Upper lobe of right lung (tissue), 1 donor: ENCODE measurements around the gene PSD4. TPM values are rescaled to one million over a fixed set of nuclear protein-coding genes. Genes with fewer than 3 reads are reported as not detected.
A peak's percentile ranks its signal among the peaks of the same experiment; 100 is the strongest.

ENCODE experiments used
- ATAC-seq: fragments of 200-7000 bp; cut with Tn5 transposase; one replicate; pipeline ENCODE4 v1.9.1; 2020; ENCODE audit warnings: mild to moderate bottlenecking, moderate library complexity
- DNase-seq: peaks from one replicate; pipeline ENCODE4 v3.0.0-alpha.2; 2020
- H3K27ac ChIP-seq: fragments of 200-600 bp; one replicate; pipeline ENCODE4 v1.8.0; 2022
- H3K27me3 ChIP-seq: fragments of 200-600 bp; one replicate; pipeline ENCODE4 v1.8.0; 2022; ENCODE audit warnings: mild to moderate bottlenecking
- H3K36me3 ChIP-seq: fragments of 200-600 bp; one replicate; pipeline ENCODE4 v1.8.0; 2022
- H3K4me1 ChIP-seq: fragments of 200-600 bp; one replicate; pipeline ENCODE4 v1.8.0; 2022
- H3K4me3 ChIP-seq: fragments of 200-600 bp; one replicate; pipeline ENCODE4 v1.8.0; 2022; ENCODE audit warnings: mild to moderate bottlenecking
- H3K9me3 ChIP-seq: fragments of 200-600 bp; one replicate; pipeline ENCODE4 v1.8.0; 2022
- CTCF ChIP-seq: fragments of 200-600 bp; IDR thresholded peaks from one replicate; pipeline ENCODE4 v1.8.0; 2022; ENCODE audit warnings: antibody characterized with exemption
- intact Hi-C: fragments of 100-400 bp; cut with DNase I; formaldehyde crosslinking; loops from one replicate; pipeline ENCODE4 v1.11.0; 2022
- total RNA-seq: library from RNA; stranded (reverse); fragmentation: NEBNext Ultra II Directional; extraction: Animal tissue kit (Norgen Biotek cat#: 25700); gene quantifications from one replicate; pipeline ENCODE4 v1.2.1, GENCODE V29; 2021
- donor health status: DM: no; HTN: yes; CAD: no; lungs with severe emphysema.

The PSD4 gene
- total RNA-seq, 1 donor from 2014 or later = 37.8 TPM

- no peaks in the 10 kb centered on the region for H3K36me3 ChIP-seq
- no peaks in the 10 kb centered on the region for H3K27me3 ChIP-seq
- H3K9me3 ChIP-seq = no peaks in the 10 kb centered on the region
- no peak for TF ChIP-seq CTCF
- intact Hi-C loops = no loop called here
- peak overlapping the region; percentile 82 for H3K27ac ChIP-seq
- DNase-seq (no peak), ATAC-seq (no peak)
- no peak overlapping the region for H3K4me3 ChIP-seq
- peaks cover 25% of the 10 kb centered on the region for H3K4me1 ChIP-seq
These were observed 43.2 kb downstream of the PSD4 start for GRCh38 chr2:113216891-113217454.

- Histone ChIP-seq H3K9me3 (no peaks in the 10 kb centered on the region), H3K27me3 (no peaks in the 10 kb centered on the region), H3K27ac (peak overlapping the region; percentile 82), H3K4me1 (peaks cover 23% of the 10 kb centered on the region), H3K36me3 (no peaks in the 10 kb centered on the region), H3K4me3 (no peak overlapping the region)
- DNase-seq = no peak
- intact Hi-C loops = no loop called here
- no peak for TF ChIP-seq CTCF
- peak; percentile 37 for ATAC-seq
These were observed 43.9 kb downstream of the PSD4 start for GRCh38 chr2:113217455-113218282.

- ATAC-seq (peak; percentile 85), DNase-seq (peak; percentile 85)
- TF ChIP-seq CTCF = no peak
- Histone ChIP-seq H3K36me3 (no peaks in the 10 kb centered on the region), H3K9me3 (no peaks in the 10 kb centered on the region), H3K27me3 (no peaks in the 10 kb centered on the region), H3K27ac (peak overlapping the region; percentile 82), H3K4me3 (no peak overlapping the region), H3K4me1 (peaks cover 23% of the 10 kb centered on the region)
- intact Hi-C loops = no loop called here
These were observed 44.7 kb downstream of the PSD4 start for GRCh38 chr2:113218283-113219091.

- intact Hi-C loops = no loop called here
- Histone ChIP-seq H3K27ac (peak overlapping the region; percentile 32), H3K4me3 (no peak overlapping the region), H3K27me3 (no peaks in the 10 kb centered on the region), H3K9me3 (no peaks in the 10 kb centered on the region), H3K36me3 (no peaks in the 10 kb centered on the region), H3K4me1 (peaks cover 23% of the 10 kb centered on the region)
- ATAC-seq (no peak), DNase-seq (no peak)
- no peak for TF ChIP-seq CTCF
These were observed 45.3 kb downstream of the PSD4 start for GRCh38 chr2:113219092-113219441.

- TF ChIP-seq CTCF = no peak
- Histone ChIP-seq H3K27ac (no peak overlapping the region), H3K36me3 (no peaks in the 10 kb centered on the region), H3K4me1 (peaks cover 23% of the 10 kb centered on the region), H3K4me3 (no peak overlapping the region), H3K9me3 (no peaks in the 10 kb centered on the region), H3K27me3 (no peaks in the 10 kb centered on the region)
- DNase-seq = no peak
- intact Hi-C loops = no loop called here
- ATAC-seq = no peak
These were observed 45.7 kb downstream of the PSD4 start for GRCh38 chr2:113219525-113219888.
